DOHH2 (cell line): ENCODE measurements around the gene KDF1.
A peak's percentile ranks its signal among the peaks of the same experiment; 100 is the strongest.

Experiments
- H3F3A ChIP-seq: fragments of 200-600 bp; sonication (generic), shearing (Covaris generic); 2 replicates; pipeline ENCODE4 v1.6.0; 2016; ENCODE audit warnings: antibody characterized with exemption, mild to moderate bottlenecking; ENCODE audit not compliant: control insufficient read depth, insufficient read depth
- H3K27ac ChIP-seq: fragments of 200-600 bp; sonication (generic); 2 replicates; pipeline ENCODE4 v1.5.1; 2014; ENCODE audit warnings: low read depth, mild to moderate bottlenecking, low read length, moderate library complexity
- H3K27me3 ChIP-seq: fragments of 200-600 bp; sonication (generic); 2 replicates; pipeline ENCODE4 v1.6.1; 2014; ENCODE audit warnings: mild to moderate bottlenecking, low read length, mixed read lengths; ENCODE audit not compliant: control insufficient read depth
- H3K36me3 ChIP-seq: fragments of 200-600 bp; sonication (generic); 2 replicates; pipeline ENCODE4 v1.6.1; 2014; ENCODE audit warnings: mild to moderate bottlenecking, low read length, moderate library complexity, mixed read lengths; ENCODE audit not compliant: control insufficient read depth
- H3K4me1 ChIP-seq: fragments of 200-600 bp; sonication (generic); 2 replicates; pipeline ENCODE4 v1.6.1; 2014; ENCODE audit warnings: mild to moderate bottlenecking, low read length, mixed read lengths; ENCODE audit not compliant: control insufficient read depth
- H3K4me2 ChIP-seq: fragments of 200-600 bp; sonication (generic); 2 replicates; pipeline ENCODE4 v1.6.0; 2014; ENCODE audit warnings: mild to moderate bottlenecking, low read length, moderate library complexity
- H3K4me3 ChIP-seq: fragments of 200-600 bp; sonication (generic); 2 replicates; pipeline ENCODE4 v1.5.1; 2014; ENCODE audit warnings: mild to moderate bottlenecking, low read length, mixed read lengths
- H3K79me2 ChIP-seq: fragments of 200-600 bp; sonication (generic); 2 replicates; pipeline ENCODE4 v1.6.1; 2014; ENCODE audit warnings: mild to moderate bottlenecking, low read length, mixed read lengths; ENCODE audit not compliant: control insufficient read depth
- H3K9me2 ChIP-seq: fragments of 200-600 bp; sonication (generic); replicated peaks from 2 replicates; pipeline ENCODE4 v1.6.1; 2014; ENCODE audit warnings: mild to moderate bottlenecking, low read length, mixed read lengths; ENCODE audit not compliant: control insufficient read depth
- H3K9me3 ChIP-seq: fragments of 200-600 bp; sonication (generic); 2 replicates; pipeline ENCODE4 v1.6.1; 2014; ENCODE audit warnings: antibody characterized with exemption, low read length, mixed read lengths; ENCODE audit not compliant: control insufficient read depth, insufficient read depth
- H4K20me1 ChIP-seq: fragments of 200-600 bp; sonication (generic); 2 replicates; pipeline ENCODE4 v1.6.0; 2014; ENCODE audit warnings: low read depth, mild to moderate bottlenecking, antibody characterized with exemption, low read length, moderate library complexity; ENCODE audit not compliant: control insufficient read depth, insufficient read depth
- CTCF ChIP-seq: fragments of 200-600 bp; sonication (generic); IDR thresholded peaks from one replicate; pipeline ENCODE4 v1.5.1; 2014; ENCODE audit warnings: antibody characterized with exemption, mild to moderate bottlenecking, low read depth, low read length; ENCODE audit not compliant: poor library complexity, severe bottlenecking
- EZH2phosphoT487 ChIP-seq: fragments of 200-600 bp; sonication (generic); IDR thresholded peaks from 2 replicates; pipeline ENCODE4 v1.6.1; 2017; ENCODE audit warnings: borderline replicate concordance, mild to moderate bottlenecking, antibody characterized with exemption, low read length, moderate library complexity, mixed read lengths

Gene KDF1

GRCh38 chr1:26932531-26932930 is 27.7 kb downstream of the KDF1 start:
- Histone ChIP-seq H3K9me3 (no peaks in the 10 kb centered on the region), H3K27me3 (no peaks in the 10 kb centered on the region), H4K20me1 (peaks cover 3% of the 10 kb centered on the region; the same call in 1 of the 2 replicates), H3K4me2 (no peak overlapping the region), H3K9me2 (no peaks in the 10 kb centered on the region), H3K27ac (no peak overlapping the region), H3K79me2 (peaks cover 75% of the 10 kb centered on the region), H3K36me3 (peaks cover 68% of the 10 kb centered on the region), H3K4me1 (peaks cover 6% of the 10 kb centered on the region), H3F3A (no peaks in the 10 kb centered on the region), H3K4me3 (no peak overlapping the region)
- no peak for TF ChIP-seq EZH2phosphoT487
- TF ChIP-seq CTCF, result no peak

- H4K20me1 ChIP-seq, result peaks cover 24% of the 10 kb centered on the region
- H3F3A ChIP-seq, result no peaks in the 10 kb centered on the region
- H3K27ac ChIP-seq, result no peak overlapping the region
- no peaks in the 10 kb centered on the region for H3K9me3 ChIP-seq
- H3K36me3 ChIP-seq, result peaks cover 61% of the 10 kb centered on the region
- peak overlapping the region; percentile 97 for H3K4me2 ChIP-seq
- H3K4me1 ChIP-seq, result peaks cover 21% of the 10 kb centered on the region
- H3K4me3 ChIP-seq, result no peak overlapping the region
- no peak for TF ChIP-seq EZH2phosphoT487
- no peak for TF ChIP-seq CTCF
- H3K79me2 ChIP-seq, result peaks cover 63% of the 10 kb centered on the region
- H3K9me2 ChIP-seq, result no peaks in the 10 kb centered on the region
- no peaks in the 10 kb centered on the region for H3K27me3 ChIP-seq
These were observed 36.6 kb downstream of the KDF1 start for GRCh38 chr1:26923711-26924110.

- Histone ChIP-seq H3K4me3 (peak overlapping the region; percentile 86), H3K27ac (no peak overlapping the region), H3K36me3 (peaks cover 53% of the 10 kb centered on the region), H3K27me3 (no peaks in the 10 kb centered on the region), H3K4me2 (peak overlapping the region; percentile 97), H3K9me2 (no peaks in the 10 kb centered on the region), H3K9me3 (no peaks in the 10 kb centered on the region), H3F3A (no peaks in the 10 kb centered on the region), H3K4me1 (peaks cover 21% of the 10 kb centered on the region), H3K79me2 (peaks cover 55% of the 10 kb centered on the region), H4K20me1 (peaks cover 22% of the 10 kb centered on the region)
- TF ChIP-seq EZH2phosphoT487 (no peak), CTCF (no peak)
These were observed 37.4 kb downstream of the KDF1 start for GRCh38 chr1:26922901-26923300.

- TF ChIP-seq EZH2phosphoT487, result no peak
- TF ChIP-seq CTCF, result no peak
- H3K4me2 ChIP-seq, result peak overlapping the region; percentile 97
- no peaks in the 10 kb centered on the region for H3F3A ChIP-seq
- peak overlapping the region; percentile 86 for H3K4me3 ChIP-seq
- peaks cover 21% of the 10 kb centered on the region for H4K20me1 ChIP-seq
- H3K79me2 ChIP-seq, result peaks cover 50% of the 10 kb centered on the region
- 0 out of 2 replicates have a peak overlapping the region, but pooled peaks have one; percentile 50 for H3K27ac ChIP-seq
- H3K36me3 ChIP-seq, result peaks cover 48% of the 10 kb centered on the region
- H3K9me2 ChIP-seq, result no peaks in the 10 kb centered on the region
- no peaks in the 10 kb centered on the region for H3K27me3 ChIP-seq
- peaks cover 21% of the 10 kb centered on the region for H3K4me1 ChIP-seq
- H3K9me3 ChIP-seq, result no peaks in the 10 kb centered on the region
These were observed 37.9 kb downstream of the KDF1 start for GRCh38 chr1:26922431-26922729.
